Thoracic aorta (tissue), 2 donors: ENCODE data around the gene SLC52A3. TPM values are rescaled to one million over a fixed set of nuclear protein-coding genes. Genes with fewer than 3 reads are reported as not detected.
"Not testable (repeated sequence)": the region's sequence is repeated elsewhere in the genome, so short reads cannot be mapped to it uniquely, and the experiment has no call there.

Experiments
- ATAC-seq: fragments of 150-250 bp; one replicate; pipeline ENCODE4 v1.8.0; 2017; ENCODE audit warnings: low read depth; ENCODE audit not compliant: insufficient number of reproducible peaks, low FRiP score
- DNase-seq: peaks from one replicate; pipeline ENCODE4 v3.0.0-alpha.2; 2020; ENCODE audit warnings: low spot score
- H3K27ac ChIP-seq, 2 donors: fragments of 200-600 bp; sonication (generic); 1 replicate in 1 of 2; 2 replicates in 1 of 2; pipeline ENCODE4 v1.5.1; 2016; ENCODE audit warnings: mild to moderate bottlenecking in 2 of 2, moderate library complexity in 2 of 2
- H3K27me3 ChIP-seq: fragments of 200-600 bp; sonication (generic); replicated peaks from 2 replicates; pipeline ENCODE4 v1.6.0; 2016; ENCODE audit warnings: mild to moderate bottlenecking; ENCODE audit not compliant: insufficient read depth
- H3K36me3 ChIP-seq: fragments of 200-600 bp; sonication (generic); one replicate; pipeline ENCODE4 v1.5.1; 2016
- H3K4me1 ChIP-seq, 2 donors: fragments of 200-600 bp; sonication (generic); 1 replicate in 1 of 2; 2 replicates in 1 of 2; pipeline versions ENCODE4 v1.5.1 to v1.6.0; 2016; ENCODE audit warnings: low read depth in 2 of 2, mild to moderate bottlenecking in 1 of 2; ENCODE audit not compliant: control insufficient read depth in 1 of 2
- H3K4me3 ChIP-seq: fragments of 200-600 bp; sonication (generic); 2 replicates; pipeline ENCODE4 v1.5.1; 2016; ENCODE audit warnings: mild to moderate bottlenecking
- H3K9me3 ChIP-seq: fragments of 200-600 bp; sonication (generic); 2 replicates; pipeline ENCODE4 v1.5.1; 2016
- total RNA-seq, 2 donors: library from RNA; depleted of rRNA; stranded (reverse); fragments of >200 nt; gene quantifications; one replicate each; pipeline versions ENCODE4 v1.1.0 to v1.2.3, GENCODE V29; 2016
- TF ChIP-seq, protein P1 (sequence below): fragments of 200-600 bp; sonication (generic); IDR thresholded peaks from one replicate; pipeline ENCODE4 v1.5.1; 2019; ENCODE audit warnings: antibody characterized with exemption

Gene SLC52A3
- 1 to 10 TPM in 1 of 2 donors, under 1 TPM in 1; 0.54 to 1.5 TPM for total RNA-seq

DNA sequence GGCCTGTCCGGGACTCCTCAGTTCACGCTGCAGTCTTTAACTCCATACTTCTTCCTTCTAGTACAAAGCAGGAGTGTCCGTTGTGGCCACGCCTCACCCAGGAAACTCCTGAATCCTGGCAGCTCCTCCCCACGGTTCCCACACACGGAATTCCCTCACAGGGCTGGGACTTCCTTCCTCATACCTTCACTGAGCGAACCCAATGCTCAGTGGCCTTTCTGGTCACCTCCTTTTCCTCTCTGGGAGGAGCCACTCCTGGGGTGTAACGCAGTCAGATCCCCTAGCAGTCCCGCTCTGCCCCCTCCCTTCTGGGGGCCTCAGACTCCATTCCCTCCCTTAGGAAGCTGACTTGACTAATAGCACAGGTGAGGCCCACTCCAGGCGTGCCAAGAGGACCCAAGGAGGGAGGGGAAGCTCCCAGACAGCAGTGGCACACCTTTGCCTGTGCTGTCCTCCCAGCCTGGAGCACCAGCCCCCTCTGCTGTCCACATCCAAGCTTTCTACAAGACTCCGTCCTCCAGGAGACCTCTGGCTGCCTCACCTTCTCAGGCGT is at the start of gene SLC52A3:
Gene SLC52A3 (minus strand): TSS at position 75 of the 553 bp plus-strand sequence. CDS start 2,726 bp downstream, outside the sequence.
- TF ChIP-seq, protein P1, sequence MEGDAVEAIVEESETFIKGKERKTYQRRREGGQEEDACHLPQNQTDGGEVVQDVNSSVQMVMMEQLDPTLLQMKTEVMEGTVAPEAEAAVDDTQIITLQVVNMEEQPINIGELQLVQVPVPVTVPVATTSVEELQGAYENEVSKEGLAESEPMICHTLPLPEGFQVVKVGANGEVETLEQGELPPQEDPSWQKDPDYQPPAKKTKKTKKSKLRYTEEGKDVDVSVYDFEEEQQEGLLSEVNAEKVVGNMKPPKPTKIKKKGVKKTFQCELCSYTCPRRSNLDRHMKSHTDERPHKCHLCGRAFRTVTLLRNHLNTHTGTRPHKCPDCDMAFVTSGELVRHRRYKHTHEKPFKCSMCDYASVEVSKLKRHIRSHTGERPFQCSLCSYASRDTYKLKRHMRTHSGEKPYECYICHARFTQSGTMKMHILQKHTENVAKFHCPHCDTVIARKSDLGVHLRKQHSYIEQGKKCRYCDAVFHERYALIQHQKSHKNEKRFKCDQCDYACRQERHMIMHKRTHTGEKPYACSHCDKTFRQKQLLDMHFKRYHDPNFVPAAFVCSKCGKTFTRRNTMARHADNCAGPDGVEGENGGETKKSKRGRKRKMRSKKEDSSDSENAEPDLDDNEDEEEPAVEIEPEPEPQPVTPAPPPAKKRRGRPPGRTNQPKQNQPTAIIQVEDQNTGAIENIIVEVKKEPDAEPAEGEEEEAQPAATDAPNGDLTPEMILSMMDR: no peak

DNA sequence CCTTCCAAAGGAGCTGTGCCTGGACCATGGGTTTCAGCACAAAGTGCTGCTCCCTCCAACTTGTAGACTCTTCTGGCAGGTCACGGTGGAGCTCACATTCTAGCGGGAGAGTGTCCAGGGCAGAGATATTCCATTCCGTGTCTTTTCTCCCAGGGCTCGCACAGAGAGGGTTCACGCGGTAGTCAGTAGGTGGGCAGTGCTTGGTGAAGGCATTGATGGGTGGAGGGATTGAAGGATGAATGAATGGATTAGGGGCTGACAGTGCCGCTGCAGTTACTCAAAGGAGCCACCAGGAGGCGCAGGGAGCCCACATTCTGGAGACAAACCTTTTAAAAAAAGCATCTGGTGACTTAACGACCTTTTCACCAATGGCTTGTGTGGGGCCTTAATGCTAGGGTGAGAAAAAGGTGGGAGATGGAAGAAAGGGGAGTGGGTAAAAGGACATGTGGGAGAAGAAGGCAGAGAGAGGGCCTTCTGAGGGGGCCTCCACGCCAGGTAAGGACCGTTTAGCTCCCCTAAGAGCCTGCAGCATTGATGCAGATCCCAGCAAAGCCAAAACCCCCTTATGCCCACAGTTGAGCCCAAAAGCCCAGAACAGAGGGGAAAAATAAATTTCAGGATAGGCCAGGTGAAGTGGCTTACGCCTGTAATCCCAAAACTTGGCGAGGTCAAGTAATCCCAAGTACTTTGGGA is 47.8 kb upstream of the SLC52A3 start:
- TF ChIP-seq, protein P1: peak; percentile 98
- H3K36me3 ChIP-seq: no peaks in the 10 kb centered on the region
- H3K4me1 ChIP-seq: no peaks in the 10 kb centered on the region
- H3K27ac ChIP-seq: no peak overlapping the region
- H3K4me3 ChIP-seq: no peak overlapping the region
- H3K27me3 ChIP-seq: no peaks in the 10 kb centered on the region
- ATAC-seq (no peak), DNase-seq (no peak)
- no peaks in the 10 kb centered on the region for H3K9me3 ChIP-seq

More for the DNA sequence above, at the start of gene SLC52A3:
- H3K9me3 ChIP-seq: no peaks in the 10 kb centered on the region
- ATAC-seq (no peak), DNase-seq (no peak)
- no peaks in the 10 kb centered on the region for H3K36me3 ChIP-seq
- H3K4me3 ChIP-seq: no peak within 1 kb of the TSS
- no peaks in the 10 kb centered on the region for H3K4me1 ChIP-seq
- no peaks in the 10 kb centered on the region for H3K27me3 ChIP-seq
- no peak within 1 kb of the TSS for H3K27ac ChIP-seq

DNA sequence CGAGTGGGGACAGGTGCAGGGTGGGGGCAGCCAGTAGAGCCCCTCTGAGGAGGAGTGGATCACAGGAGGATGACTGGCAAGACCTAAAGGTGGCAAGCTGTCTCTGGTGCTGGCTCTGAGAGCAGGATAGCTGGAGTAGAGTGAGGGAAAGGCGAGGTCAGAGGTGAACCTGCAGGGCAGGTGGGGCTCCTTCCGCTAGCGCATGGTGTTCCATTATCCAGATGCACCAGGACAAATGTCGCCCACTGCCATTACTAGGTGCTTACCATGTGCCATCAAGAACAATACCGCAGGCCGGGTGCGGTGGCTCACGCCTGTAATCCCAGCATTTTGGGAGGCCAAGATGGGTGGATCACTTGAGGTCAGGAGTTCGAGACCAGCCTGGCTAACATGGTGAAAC is 46.9 kb upstream of the SLC52A3 start:
- Histone ChIP-seq H3K9me3 (no peaks in the 10 kb centered on the region), H3K27me3 (no peaks in the 10 kb centered on the region), H3K36me3 (no peaks in the 10 kb centered on the region), H3K27ac (no peak overlapping the region), H3K4me3 (no peak overlapping the region), H3K4me1 (no peaks in the 10 kb centered on the region)
- DNase-seq (no peak), ATAC-seq (no peak)
- TF ChIP-seq, protein P1: no peak

DNA sequence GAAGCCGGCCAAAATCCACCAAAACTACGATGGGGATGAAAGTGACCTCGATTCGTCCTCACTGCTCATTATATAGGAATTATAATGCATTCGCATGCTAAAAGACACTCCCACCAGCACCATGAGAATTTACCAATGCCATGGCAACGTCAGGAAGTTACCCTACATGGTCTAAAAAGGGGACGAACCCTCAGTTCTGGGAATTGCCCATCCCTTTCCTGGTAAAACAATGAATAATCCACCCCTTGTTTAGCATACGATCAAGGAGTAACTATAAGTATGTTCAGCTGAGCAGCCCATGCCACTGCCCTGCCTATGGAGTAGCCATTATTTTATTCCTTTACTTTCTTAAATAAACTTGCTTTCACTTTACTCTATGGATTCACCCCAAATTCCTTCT is 45.1 kb upstream of the SLC52A3 start:
- ATAC-seq (no peak), DNase-seq (no peak)
- H3K27me3 ChIP-seq: no peaks in the 10 kb centered on the region
- no peaks in the 10 kb centered on the region for H3K4me1 ChIP-seq
- no peaks in the 10 kb centered on the region for H3K9me3 ChIP-seq
- no peak overlapping the region for H3K4me3 ChIP-seq
- H3K27ac ChIP-seq: no peak overlapping the region
- H3K36me3 ChIP-seq: no peaks in the 10 kb centered on the region
- TF ChIP-seq, protein P1: no peak

DNA sequence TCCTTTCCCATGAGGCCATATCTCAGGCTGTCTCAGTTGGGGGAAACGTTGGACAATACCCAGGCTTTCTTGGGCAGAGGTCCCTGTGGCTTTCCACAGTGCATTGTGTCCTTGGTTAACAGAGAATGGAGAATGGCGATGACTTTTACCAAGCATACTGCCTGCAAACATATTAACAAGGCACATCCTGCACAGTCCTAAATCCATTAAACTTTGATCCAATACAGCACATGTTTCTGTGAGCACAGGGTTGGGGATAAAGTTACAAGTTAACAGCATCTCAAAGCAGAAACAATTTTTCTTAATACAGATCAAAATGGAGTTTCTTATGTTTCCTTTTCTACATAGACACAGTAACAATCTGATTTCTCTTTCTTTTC is 44.1 kb upstream of the SLC52A3 start:
- not testable (repeated sequence) for H3K9me3 ChIP-seq, H3K4me1 ChIP-seq, H3K27me3 ChIP-seq, DNase-seq, ATAC-seq, H3K27ac ChIP-seq, H3K36me3 ChIP-seq, H3K4me3 ChIP-seq

DNA sequence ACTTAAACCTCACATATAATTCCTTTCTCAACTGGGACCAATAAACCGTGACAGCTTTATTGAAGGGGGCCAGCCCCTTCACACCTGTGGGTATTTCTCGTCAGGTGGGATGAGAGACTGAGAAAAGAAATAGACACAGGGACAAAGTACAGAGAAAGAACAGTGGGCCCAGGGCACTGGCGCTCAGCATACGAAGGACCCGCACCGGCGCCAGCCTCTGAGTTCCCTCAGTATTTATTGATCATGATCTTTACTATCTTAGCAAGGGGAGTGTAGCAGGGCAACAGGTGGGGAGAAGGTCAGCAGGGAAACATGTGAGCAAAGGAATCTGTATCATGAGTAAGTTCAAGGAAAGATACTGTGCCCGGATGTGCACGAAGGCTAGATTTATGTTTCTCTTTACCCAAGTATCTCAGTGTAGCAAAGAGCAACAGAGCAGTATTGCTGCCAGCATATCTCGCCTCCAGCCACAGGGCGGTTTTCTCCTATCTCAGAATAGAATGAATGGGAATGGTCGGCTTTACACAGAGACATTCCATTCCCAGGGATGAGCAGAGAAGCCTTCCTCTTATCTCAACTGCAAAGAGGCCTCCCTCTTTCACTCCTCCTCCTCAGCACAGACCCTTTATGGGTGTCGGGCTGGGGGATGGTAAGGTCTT is 43.6 kb upstream of the SLC52A3 start:
- not testable (repeated sequence) for H3K27ac ChIP-seq, H3K9me3 ChIP-seq, ATAC-seq, H3K4me1 ChIP-seq, H3K36me3 ChIP-seq, H3K4me3 ChIP-seq, DNase-seq, H3K27me3 ChIP-seq
